ENCODE measurements around the gene PLRG1. TPM values are rescaled to one million over a fixed set of nuclear protein-coding genes. Genes with fewer than 3 reads are reported as not detected.
"Not testable (repeated sequence)": the region's sequence is repeated elsewhere in the genome, so short reads cannot be mapped to it uniquely, and the experiment has no call there.

PLRG1 gene
- 10 to 100 TPM; 39.2 to 54.7 (median 41.2) TPM for total RNA-seq

DNA sequence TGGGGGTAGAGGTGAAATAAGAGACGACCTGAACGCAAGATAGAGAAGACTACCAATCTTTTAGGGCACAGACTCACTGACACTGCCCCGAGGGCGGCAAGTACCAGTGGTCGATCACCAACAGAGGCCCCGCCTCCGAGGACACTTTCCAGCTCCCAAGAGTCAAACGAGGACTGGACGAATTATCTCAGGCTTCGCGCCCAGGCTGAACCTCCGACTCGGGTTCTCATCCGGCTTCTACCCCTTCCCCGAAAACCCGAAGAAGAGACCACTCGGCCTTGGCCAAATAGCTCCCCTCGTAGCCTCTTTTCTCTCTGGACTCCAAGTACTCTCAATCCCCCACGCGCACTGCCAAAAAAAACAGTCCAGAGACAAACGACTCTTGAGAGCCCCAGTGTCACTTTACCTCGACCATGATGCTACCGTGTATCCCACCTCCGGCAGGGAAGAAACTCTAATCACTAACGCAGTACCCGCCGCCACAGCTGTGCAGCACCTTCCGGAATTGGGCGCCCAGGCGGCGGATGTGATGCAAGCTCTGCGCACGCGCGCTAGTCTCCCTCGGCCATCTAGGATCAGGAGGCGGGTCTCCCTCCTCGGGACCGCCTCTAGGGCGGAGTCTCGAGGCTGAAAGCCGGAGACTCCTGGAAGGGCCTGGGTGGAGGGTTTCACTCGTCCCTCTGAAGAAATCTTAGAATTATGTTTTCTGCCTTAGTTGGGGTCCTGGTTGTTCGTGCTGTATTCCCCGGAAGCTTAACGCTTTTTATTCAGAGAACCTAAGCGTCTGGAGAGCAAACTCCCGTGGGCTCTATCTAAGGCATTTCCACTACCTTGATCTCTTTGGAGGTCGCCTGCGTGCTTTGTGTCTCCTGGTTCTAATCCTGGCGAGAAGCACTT, at the start of gene PLRG1:
TSS of gene PLRG1 (minus strand) at position 507 of the 897 bp plus-strand sequence. CDS start at position 415, 92 bp downstream.
- peak; percentile 100 for ATAC-seq (ENCODE audit: low FRiP score)

GRCh38 chr4:154597798-154598774, 47.9 kb upstream of the PLRG1 start:
- no peak for ATAC-seq (ENCODE audit: low FRiP score)
- no peak for DNase-seq (ENCODE audit: low spot score)
- TF ChIP-seq CTCF (IDR thresholded peaks at IDR 0.05): no peak

More for the DNA sequence above, at the start of gene PLRG1:
- peak; percentile 90 for DNase-seq (ENCODE audit: low spot score)
- no peak for TF ChIP-seq CTCF (IDR thresholded peaks at IDR 0.05)

GRCh38 chr4:154597281-154597680, 47.1 kb upstream of the PLRG1 start:
- ATAC-seq (ENCODE audit: low FRiP score); DNase-seq (ENCODE audit: low spot score): not testable (repeated sequence)

DNA sequence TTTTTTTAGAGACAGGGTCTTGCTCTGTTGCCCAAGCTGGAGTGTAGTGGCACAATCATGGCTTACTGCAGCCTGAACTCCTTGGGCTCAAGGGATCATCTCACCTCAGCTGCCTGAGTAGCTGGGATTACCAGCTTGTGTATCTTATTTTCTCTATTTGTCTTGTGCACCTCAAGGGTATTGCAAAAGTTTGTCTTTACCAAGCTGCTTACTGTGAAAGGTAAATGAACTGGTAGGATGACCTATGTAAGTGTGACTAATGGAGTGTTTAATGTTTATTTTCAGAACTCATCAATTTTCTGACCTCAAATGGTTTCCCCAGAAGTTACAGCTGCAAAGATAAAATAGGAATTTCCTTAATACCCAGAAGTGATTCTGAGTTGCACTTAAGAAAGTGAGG, 45.6 kb upstream of the PLRG1 start:
- no peak for DNase-seq (ENCODE audit: low spot score)
- no peak for ATAC-seq (ENCODE audit: low FRiP score)
- TF ChIP-seq CTCF (IDR thresholded peaks at IDR 0.05): no peak

DNA sequence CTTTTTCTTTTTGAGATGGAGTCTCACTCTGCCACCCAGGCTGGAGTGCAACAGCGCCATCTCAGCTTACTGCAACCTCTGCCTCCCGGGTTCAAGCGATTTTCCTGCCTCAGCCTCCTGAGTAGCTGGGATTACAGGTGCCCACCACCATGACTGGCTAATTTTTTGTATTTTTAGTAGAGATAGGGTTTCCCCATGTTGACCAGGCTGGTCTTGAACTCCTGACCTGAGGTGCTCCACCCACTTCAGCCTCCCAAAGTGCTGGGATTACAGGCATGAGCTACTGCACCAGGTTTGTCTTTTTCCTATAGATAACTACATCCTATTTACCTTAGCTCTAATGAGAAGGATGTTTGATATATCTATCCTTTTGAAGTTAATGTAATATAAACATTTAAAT, 44.1 kb upstream of the PLRG1 start:
- not testable (repeated sequence) for DNase-seq (ENCODE audit: low spot score); ATAC-seq (ENCODE audit: low FRiP score)

DNA sequence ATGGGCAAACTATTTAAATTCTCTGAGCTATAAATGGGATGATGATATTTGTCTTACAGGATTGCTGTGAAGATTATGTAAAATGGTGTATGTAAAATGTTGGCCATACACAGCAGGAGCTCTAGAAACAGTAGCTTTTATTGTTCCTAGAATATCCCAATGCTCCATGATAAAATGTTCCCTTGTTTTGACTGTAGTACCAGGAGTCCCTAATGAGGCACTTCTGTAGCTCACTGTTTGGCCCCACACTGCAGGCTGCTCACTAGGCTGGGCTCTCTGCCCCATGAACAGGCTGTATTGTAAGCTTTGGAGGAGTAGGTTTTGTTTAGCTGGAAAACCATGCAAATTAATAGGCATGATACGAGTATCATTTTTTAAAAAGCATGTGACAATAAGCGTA, 43.7 kb upstream of the PLRG1 start:
- DNase-seq (ENCODE audit: low spot score) (no peak), ATAC-seq (ENCODE audit: low FRiP score) (no peak)
- no peak for TF ChIP-seq CTCF (IDR thresholded peaks at IDR 0.05)

- TF ChIP-seq CTCF (IDR thresholded peaks at IDR 0.05): no peak
- DNase-seq (ENCODE audit: low spot score) (no peak), ATAC-seq (ENCODE audit: low FRiP score) (no peak)
These were observed 41.7 kb upstream of the PLRG1 start for GRCh38 chr4:154591890-154592289.
